ENCODE measurements around the gene FOXE1. TPM values are rescaled to one million over a fixed set of nuclear protein-coding genes. Genes with fewer than 3 reads are reported as not detected.

FOXE1 gene
- not detected in 2 replicates for total RNA-seq

- TF ChIP-seq CTCF (IDR thresholded peaks at IDR 0.05), result no peak
- H3K4me1 Mint-ChIP-seq, result peaks cover 32% of the 10 kb centered on the region
- ATAC-seq (ENCODE audit: low read depth) (peak; percentile 25), DNase-seq (no peak)
- intact Hi-C loops (cut with micrococcal nuclease), result loop anchor here (2.0 to 5.0 kb wide), 4 partner anchors 14 to 156 kb away; partner anchors contain the start of gene XPA
- H3K36me3 Mint-ChIP-seq (ENCODE audit: low read depth), result no peaks in the 10 kb centered on the region
- ChIA-PET POLR2A (no interaction called here), CTCF (no interaction called here)
- no peaks in the 10 kb centered on the region for H3K9me3 Mint-ChIP-seq
- peaks cover 62% of the 10 kb centered on the region for H3K27me3 Mint-ChIP-seq
- no peak within 1 kb of the TSS for H3K27ac Mint-ChIP-seq
- H3K4me3 Mint-ChIP-seq, result peak within 1 kb of the TSS; percentile 85
These were observed at the start of gene FOXE1 for GRCh38 chr9:97853056-97853843. Gene FOXE1 (plus strand): TSS chr9:97853226. CDS start chr9:97853915, 689 bp downstream.

- H3K4me3 Mint-ChIP-seq, result peak overlapping the region; percentile 81
- peaks cover 21% of the 10 kb centered on the region for H3K27me3 Mint-ChIP-seq
- no peak for DNase-seq
- intact Hi-C loops (cut with micrococcal nuclease), result loop anchor here (5.0 kb wide), 1 partner anchor 43 kb away; no protein-coding TSS in a partner anchor
- no peak for ATAC-seq (ENCODE audit: low read depth)
- H3K9me3 Mint-ChIP-seq, result no peaks in the 10 kb centered on the region
- TF ChIP-seq CTCF (IDR thresholded peaks at IDR 0.05), result no peak
- ChIA-PET POLR2A (no interaction called here), CTCF (no interaction called here)
- H3K36me3 Mint-ChIP-seq (ENCODE audit: low read depth), result no peaks in the 10 kb centered on the region
- no peak overlapping the region for H3K27ac Mint-ChIP-seq
- peaks cover 7% of the 10 kb centered on the region for H3K4me1 Mint-ChIP-seq
These were observed 49.0 kb upstream of the FOXE1 start for GRCh38 chr9:97804059-97804365.

- H3K4me1 Mint-ChIP-seq, result peaks cover 7% of the 10 kb centered on the region
- CTCF ChIA-PET, result no interaction called here
- TF ChIP-seq CTCF (IDR thresholded peaks at IDR 0.05), result no peak
- no peak overlapping the region for H3K4me3 Mint-ChIP-seq
- no peaks in the 10 kb centered on the region for H3K9me3 Mint-ChIP-seq
- ATAC-seq (ENCODE audit: low read depth) (no peak), DNase-seq (no peak)
- H3K27me3 Mint-ChIP-seq, result peaks cover 20% of the 10 kb centered on the region
- intact Hi-C loops (cut with micrococcal nuclease), result no loop called here
- H3K27ac Mint-ChIP-seq, result no peak overlapping the region
- H3K36me3 Mint-ChIP-seq (ENCODE audit: low read depth), result no peaks in the 10 kb centered on the region
- POLR2A ChIA-PET, result interaction anchor here (0.6 kb wide), 1 partner anchor 196 kb away, joined by 3 read pairs; no protein-coding TSS in a partner anchor
These were observed 46.3 kb upstream of the FOXE1 start for GRCh38 chr9:97806721-97807120.

- ATAC-seq (ENCODE audit: low read depth) (no peak), DNase-seq (no peak)
- intact Hi-C loops (cut with micrococcal nuclease), result no loop called here
- Mint-ChIP-seq H3K4me3 (no peak overlapping the region), H3K27ac (no peak overlapping the region), H3K4me1 (peaks cover 7% of the 10 kb centered on the region), H3K27me3 (peaks cover 20% of the 10 kb centered on the region), H3K9me3 (no peaks in the 10 kb centered on the region), H3K36me3 (ENCODE audit: low read depth) (no peaks in the 10 kb centered on the region)
- ChIA-PET CTCF (no interaction called here), POLR2A (no interaction called here)
- no peak for TF ChIP-seq CTCF (IDR thresholded peaks at IDR 0.05)
These were observed 45.3 kb upstream of the FOXE1 start for GRCh38 chr9:97807681-97808080.

GRCh38 chr9:97808415-97808814, 44.6 kb upstream of the FOXE1 start:
- H3K36me3 Mint-ChIP-seq (ENCODE audit: low read depth), result no peaks in the 10 kb centered on the region
- no peak overlapping the region for H3K4me3 Mint-ChIP-seq
- ATAC-seq (ENCODE audit: low read depth), result no peak
- intact Hi-C loops (cut with micrococcal nuclease), result no loop called here
- peaks cover 4% of the 10 kb centered on the region for H3K4me1 Mint-ChIP-seq
- ChIA-PET POLR2A (no interaction called here), CTCF (no interaction called here)
- DNase-seq, result no peak
- peaks cover 20% of the 10 kb centered on the region for H3K27me3 Mint-ChIP-seq
- no peak overlapping the region for H3K27ac Mint-ChIP-seq
- peaks cover 6% of the 10 kb centered on the region for H3K9me3 Mint-ChIP-seq
- TF ChIP-seq CTCF (IDR thresholded peaks at IDR 0.05), result no peak

Measured in activated B cell treated with CpG ODN at 0.5 μM for 24 hours (primary cell).